Measurements from ENCODE around the gene TICRR.

- TF ChIP-seq USF2 (IDR thresholded peaks at IDR 0.05; ENCODE audit: low read depth, low read length) (no peak), ELK1 (IDR thresholded peaks at IDR 0.05; ENCODE audit: borderline replicate concordance, low read depth, low read length) (no peak), CTCF (conservative IDR thresholded peaks at IDR 0.05; ENCODE audit: low read depth, low read length) (no peak), NFE2L2 (IDR thresholded peaks at IDR 0.05; ENCODE audit: low read depth, low read length) (no peak), SMC3 (IDR thresholded peaks at IDR 0.05; ENCODE audit: low read depth, low read length) (no peak), POLR2A (IDR thresholded peaks at IDR 0.05; ENCODE audit: low read depth, low read length) (no peak), CEBPB (IDR thresholded peaks at IDR 0.05; ENCODE audit: low read depth, low read length) (no peak), MXI1 (IDR thresholded peaks at IDR 0.05; ENCODE audit: borderline replicate concordance, low read depth, low read length) (no peak), MAZ (IDR thresholded peaks at IDR 0.05; ENCODE audit: borderline replicate concordance, low read depth, low read length) (no peak), RAD21 (IDR thresholded peaks at IDR 0.05; ENCODE audit: low read length) (no peak), RCOR1 (IDR thresholded peaks at IDR 0.05; ENCODE audit: insufficient replicate concordance, low read length) (no peak), RFX5 (IDR thresholded peaks at IDR 0.05; ENCODE audit: low read depth, low read length) (no peak), CHD1 (IDR thresholded peaks at IDR 0.05; ENCODE audit: low read depth, low read length) (no peak)
These were observed 56.6 kb downstream of the TICRR start for GRCh38 chr15:89631902-89632264.
